ENCODE measurements around the gene HGFAC.

DNA sequence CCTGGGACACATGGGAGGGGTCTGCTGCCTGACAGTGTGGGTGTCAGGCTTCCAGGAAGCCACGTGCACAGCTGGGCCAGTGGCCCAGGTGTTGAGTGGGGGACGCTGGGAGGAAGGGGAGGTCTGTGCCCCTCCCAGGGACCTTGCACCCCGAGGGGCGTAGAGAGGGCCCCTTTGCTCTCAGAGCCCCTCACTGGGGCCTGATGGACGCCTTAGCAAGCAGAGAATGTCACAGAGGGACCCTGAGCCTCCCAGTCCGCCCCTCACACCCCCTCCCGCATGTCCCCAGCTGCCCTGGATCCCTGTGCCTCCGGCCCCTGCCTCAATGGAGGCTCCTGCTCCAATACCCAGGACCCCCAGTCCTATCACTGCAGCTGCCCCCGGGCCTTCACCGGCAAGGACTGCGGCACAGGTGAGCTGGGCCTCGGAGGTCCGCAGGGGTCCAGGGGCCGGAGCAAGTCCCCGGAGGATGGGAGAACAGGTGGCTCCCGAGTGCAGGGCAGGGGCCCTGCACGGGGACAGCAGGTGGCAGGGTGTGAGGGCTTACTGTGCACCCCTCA lies 2.1 kb downstream of the HGFAC start:
- TF ChIP-seq, protein P1, sequence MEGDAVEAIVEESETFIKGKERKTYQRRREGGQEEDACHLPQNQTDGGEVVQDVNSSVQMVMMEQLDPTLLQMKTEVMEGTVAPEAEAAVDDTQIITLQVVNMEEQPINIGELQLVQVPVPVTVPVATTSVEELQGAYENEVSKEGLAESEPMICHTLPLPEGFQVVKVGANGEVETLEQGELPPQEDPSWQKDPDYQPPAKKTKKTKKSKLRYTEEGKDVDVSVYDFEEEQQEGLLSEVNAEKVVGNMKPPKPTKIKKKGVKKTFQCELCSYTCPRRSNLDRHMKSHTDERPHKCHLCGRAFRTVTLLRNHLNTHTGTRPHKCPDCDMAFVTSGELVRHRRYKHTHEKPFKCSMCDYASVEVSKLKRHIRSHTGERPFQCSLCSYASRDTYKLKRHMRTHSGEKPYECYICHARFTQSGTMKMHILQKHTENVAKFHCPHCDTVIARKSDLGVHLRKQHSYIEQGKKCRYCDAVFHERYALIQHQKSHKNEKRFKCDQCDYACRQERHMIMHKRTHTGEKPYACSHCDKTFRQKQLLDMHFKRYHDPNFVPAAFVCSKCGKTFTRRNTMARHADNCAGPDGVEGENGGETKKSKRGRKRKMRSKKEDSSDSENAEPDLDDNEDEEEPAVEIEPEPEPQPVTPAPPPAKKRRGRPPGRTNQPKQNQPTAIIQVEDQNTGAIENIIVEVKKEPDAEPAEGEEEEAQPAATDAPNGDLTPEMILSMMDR (IDR thresholded peaks at IDR 0.05) = no peak
- no peak for TF ChIP-seq EP300 (IDR thresholded peaks at IDR 0.05)

All from suprapubic skin (tissue), 3 donors.